HS-5 (cell line): ENCODE measurements around the gene TDRD6.

Source experiments
- DNase-seq: peaks from one replicate; pipeline ENCODE4 v3.0.0-alpha.2; 2012; ENCODE audit warnings: low read depth

The TDRD6 gene

DNA sequence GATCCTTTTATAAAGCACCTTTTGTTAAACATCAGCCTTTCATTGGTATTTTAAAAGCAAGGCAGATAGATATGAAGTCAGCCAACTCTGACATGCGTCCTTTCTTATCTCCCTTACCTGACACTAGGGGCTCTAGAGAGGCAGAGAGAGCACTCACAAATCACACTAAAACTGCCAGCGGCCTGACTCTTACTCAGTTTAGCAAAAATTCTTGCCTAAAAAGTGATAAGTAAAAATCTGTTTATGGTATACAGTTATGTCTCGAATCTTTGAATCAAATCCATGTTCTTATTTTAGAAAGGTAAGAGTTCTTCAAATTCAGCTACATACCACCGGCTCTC, 10.4 kb upstream of the TDRD6 start:
- no peak for DNase-seq

DNA sequence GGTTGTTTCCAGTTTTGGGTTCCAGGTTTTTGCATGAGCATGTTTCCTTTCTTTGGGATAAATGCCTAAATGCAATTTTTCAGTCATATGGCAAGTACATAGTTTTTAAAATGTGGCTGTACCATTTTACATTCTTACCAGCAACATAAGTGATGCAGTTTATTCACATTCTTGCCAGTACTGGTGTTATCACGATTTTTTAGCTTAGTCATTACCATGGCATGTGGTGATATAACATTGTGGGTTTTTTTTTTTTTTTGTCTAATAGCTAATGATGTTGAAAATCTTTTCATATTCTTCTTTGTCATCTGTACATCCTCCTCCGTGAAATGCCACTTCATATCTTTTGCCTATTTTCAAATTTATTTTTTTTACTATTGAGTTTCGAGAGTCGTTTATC, 2.9 kb upstream of the TDRD6 start:
- peak; percentile 47 for DNase-seq

DNA sequence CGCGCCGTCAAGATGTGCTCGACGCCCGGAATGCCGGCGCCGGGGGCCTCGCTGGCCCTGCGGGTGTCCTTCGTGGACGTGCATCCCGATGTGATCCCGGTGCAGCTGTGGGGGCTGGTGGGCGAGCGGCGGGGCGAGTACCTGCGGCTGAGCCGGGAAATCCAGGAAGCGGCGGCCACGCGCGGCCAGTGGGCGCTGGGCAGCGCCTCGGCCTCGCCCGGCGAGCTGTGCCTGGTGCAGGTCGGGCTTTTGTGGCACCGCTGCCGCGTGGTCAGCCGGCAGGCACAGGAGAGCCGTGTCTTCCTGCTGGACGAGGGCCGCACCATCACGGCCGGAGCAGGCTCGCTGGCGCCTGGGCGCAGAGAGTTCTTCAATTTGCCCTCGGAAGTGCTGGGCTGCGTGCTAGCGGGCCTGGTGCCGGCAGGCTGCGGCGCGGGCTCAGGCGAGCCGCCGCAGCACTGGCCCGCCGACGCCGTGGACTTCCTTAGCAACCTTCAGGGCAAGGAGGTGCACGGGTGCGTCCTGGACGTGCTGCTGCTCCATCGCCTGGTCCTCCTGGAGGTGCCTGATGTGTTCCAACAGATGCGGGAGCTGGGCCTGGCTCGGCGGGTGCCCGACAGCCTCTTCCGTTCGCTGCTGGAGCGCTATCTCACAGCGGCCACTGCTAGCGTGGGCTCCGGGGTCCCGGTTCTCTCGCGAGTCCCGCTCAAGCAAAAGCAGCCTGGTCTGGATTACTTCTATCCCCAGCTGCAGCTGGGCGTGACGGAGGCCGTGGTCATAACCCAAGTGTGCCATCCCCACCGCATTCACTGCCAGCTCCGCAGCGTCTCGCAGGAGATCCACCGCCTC, 656 bp downstream of the TDRD6 start:
- DNase-seq: no peak

DNA sequence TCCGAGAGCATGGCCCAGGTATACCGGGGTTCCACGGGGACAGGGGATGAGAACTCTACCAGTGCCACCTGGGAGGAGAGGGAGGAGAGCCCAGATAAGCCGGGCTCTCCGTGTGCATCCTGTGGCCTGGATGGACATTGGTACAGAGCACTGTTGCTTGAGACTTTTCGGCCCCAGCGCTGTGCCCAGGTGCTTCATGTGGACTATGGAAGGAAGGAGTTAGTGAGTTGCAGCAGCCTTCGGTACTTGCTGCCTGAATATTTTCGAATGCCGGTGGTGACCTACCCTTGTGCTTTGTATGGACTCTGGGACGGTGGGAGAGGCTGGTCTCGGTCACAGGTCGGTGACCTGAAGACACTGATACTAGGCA, 1.3 kb downstream of the TDRD6 start:
- no peak for DNase-seq

DNA sequence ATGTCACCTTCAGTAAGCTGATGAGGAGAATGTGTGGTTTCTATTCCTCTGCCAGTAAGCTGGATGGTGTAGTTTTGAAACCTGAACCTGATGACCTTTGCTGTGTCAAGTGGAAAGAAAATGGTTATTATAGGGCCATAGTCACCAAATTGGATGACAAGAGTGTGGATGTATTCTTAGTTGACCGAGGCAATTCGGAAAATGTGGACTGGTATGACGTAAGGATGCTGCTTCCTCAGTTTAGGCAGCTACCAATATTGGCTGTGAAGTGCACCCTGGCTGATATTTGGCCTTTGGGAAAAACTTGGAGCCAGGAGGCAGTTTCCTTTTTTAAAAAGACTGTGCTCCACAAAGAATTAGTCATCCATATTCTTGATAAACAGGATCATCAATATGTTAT, 2.0 kb downstream of the TDRD6 start:
- no peak for DNase-seq

DNA sequence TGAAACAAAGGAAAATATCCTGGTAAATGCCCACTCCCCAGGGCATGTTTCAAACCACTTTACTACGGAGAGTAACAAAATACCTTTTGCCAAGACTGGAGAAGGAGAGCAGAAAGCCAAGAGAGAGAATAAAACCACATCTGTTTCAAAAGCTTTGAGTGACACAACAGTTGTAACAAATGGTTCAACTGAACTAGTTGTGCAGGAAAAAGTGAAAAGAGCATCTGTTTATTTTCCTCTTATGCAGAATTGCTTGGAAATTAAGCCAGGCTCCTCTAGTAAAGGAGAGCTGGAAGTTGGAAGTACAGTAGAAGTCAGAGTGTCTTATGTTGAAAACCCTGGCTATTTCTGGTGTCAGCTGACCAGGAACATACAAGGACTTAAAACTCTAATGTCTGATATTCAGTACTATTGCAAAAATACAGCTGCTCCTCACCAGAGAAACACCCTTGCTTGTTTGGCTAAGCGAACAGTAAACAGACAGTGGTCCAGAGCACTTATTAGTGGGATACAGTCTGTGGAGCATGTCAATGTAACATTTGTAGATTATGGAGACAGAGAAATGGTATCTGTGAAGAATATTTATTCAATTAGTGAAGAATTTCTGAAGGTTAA, 2.6 kb downstream of the TDRD6 start:
- no peak for DNase-seq

DNA sequence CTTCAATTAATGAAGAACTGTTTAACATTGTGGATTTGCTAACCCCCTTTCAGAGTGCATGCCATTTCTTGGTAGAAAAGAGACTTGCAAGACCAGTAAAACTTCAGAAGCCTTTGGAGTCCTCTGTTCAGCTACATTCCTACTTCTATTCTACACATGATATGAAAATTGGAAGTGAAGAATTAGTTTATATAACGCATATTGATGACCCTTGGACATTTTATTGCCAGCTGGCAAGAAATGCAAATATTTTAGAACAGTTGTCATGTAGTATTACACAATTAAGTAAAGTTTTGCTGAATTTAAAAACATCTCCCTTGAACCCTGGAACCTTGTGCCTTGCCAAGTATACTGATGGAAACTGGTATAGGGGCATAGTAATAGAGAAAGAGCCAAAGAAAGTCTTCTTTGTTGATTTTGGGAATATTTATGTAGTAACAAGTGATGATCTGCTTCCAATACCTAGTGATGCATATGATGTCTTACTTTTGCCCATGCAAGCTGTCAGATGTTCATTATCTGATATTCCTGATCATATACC, 3.3 kb downstream of the TDRD6 start:
- DNase-seq: no peak

DNA sequence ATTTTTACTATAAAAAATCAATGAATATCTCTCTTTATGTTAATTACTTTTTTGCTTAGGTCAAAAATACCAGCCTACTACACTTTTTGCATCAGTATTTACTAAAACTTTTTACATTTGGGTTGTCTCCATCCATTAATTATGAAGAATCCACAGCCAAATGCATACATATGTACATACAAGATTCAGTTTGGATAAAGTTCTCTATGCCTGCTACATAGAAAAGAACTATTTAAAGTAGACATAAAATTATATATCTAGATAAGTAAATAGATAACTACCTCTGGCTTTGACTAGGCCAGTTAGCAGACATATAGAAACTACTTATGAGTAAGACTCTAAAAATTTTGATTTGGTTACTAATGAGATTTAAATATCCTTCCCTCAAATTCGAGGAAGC, 12.3 kb downstream of the TDRD6 start:
- no peak for DNase-seq

DNA sequence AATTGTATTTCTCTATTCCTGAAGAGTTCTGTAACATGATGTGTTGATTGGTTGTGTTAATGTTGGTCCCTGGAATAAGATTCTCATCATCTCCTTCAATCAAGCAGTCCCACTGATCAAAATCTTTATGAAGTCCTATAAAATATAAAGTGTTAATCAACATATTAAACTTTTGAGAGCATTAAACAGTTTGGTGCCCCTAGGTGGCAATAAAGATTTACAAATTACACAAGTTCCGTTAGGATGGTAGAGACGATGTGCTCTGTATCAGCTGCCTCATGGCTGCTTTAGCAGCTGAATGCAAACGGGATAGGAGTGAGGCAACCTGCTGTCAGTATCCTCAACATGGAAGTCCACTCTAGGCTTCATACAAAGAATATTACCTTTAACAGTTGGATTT, 16.9 kb downstream of the TDRD6 start:
- DNase-seq: no peak

DNA sequence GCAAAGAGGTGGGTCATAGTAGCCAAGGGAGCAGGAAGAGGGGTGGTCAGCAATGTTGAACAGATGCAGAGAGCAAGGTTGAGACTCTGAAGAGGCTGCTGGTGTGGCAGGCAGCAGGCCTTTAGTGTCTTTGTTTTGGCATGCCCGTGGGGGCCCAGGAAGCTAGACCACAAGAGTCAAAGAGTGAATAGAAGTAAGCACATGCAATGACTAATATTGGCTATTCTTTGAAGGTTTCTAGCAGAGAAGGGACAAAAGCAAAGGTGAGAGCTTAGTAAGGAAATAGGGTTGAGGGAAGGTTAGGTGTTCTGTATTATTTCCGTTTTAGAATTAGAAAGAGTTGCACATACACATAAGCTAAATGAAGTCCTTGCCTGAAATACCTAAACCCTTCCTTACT, 18.8 kb downstream of the TDRD6 start:
- no peak for DNase-seq

DNA sequence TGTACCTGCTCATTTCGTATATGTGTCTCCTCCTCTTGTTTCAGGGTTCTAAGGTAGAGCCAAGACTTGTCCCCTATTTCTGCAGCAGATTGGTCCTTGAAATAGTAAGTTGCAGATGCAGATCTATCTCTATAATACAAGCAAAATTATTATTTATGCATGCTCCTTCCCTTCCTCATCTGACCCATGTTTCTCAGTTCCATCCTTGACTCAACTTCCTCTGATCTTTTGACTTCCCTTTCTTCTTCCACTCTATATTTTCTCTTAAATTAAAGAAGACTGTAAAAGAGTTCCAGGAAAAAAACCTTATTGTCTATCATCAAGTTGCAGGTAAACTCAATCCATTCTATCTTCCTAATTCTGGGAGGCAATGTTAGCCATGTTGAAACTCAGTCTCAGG, 23.8 kb downstream of the TDRD6 start:
- DNase-seq: no peak

DNA sequence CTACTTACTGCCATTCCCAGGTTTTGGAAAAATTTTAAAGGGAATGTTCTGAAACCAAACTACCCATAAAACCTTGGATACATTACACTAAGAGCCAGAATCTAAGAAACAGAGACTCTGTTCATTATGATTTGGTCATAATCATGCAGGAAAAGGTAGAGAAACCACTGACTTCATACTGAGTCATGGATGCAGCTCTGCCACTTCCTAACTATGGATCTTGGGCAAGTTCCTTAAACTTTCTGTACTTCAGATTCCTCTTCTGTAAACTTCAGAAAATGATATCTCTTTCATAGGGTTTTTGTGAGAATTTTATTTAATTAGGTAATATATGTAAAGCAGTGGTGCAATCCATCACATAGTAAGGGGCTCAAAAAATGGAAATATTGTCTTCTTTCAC, 27.5 kb downstream of the TDRD6 start:
- DNase-seq: no peak

DNA sequence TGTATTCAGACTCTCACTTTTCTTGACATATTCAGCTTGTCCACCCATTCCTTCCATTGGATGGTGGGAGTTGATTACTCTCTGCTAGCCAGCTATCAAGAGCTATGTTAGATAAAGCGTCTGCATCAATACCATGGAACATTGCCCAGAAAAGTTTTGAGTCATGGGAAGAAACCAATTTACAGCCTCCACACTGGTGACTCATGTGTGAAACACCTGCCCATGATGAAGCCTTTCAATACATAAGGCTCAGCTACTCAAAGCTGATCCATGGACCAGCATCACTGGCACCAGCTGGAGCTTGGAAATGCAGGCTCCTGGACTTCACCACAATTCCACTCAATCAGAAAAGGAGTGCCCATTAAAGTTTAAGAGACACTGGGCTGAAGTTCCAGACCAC, 31.4 kb downstream of the TDRD6 start:
- peak; percentile 86 for DNase-seq

DNA sequence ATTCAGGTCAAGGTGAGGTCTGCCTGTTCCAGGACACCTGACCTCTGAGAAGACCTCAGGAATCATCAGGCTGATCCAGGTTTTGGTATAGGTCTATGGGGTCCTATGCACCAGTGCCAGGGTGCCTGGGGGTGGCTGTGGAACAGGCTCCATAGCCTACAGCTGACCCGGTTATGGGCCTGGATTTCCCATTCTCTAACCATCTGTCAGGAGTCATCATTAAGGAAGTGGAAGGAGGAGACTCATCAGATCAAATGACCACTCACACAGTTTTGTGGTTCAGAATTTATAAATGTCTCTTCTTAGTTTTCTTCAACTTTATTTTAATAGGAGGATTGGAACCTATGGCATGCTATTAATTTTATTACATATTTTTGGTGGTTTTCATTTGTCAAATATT, 32.7 kb downstream of the TDRD6 start:
- no peak for DNase-seq

DNA sequence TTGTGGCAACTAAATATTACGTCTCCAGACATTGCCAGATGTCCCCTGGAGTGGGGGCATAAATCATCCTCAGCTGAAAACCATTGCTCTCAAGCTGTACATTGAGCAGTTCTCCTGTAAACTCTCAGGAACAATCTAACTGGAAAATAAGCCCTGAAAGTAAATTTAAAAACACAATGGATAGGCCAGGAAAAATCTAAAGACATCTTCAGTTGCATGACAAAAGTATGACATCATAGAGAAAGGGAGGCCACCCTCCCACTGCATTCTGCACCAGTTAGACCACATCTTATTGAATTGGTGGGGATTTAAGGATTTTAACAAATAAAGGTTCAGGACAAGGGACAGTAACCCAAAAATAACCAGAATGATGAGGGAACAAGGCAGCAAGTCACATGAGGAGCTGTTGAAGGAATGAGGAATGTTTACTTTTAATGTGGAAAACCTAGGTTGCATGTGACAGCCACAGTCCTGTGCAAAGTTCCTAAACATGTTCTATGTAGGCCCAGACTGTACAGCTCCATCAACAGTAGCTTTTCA, 42.2 kb downstream of the TDRD6 start:
- no peak for DNase-seq

DNA sequence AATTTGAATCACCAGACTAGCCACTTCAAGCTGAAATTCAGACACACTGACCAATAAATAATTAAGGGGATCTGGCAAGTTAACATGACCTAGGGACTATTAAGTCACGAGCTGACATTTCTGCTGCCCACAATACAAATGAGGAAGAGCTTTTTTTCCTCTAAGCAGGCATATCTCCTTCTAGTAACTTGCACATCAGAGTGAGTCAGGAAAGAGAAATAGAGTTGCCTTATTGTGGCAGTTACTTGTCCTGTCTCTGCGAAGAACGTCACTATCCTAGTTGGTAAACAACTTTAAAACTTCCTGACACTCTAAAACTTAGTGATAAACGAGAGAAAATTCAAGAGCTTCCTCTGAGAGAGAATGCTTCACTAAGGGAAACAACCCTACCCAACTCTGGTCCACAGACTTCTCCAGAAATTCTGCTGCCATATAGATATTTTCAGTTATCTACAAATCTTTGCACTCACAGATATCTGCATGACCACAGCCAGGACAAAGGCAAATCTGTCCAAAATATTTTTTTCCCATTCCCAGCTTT, 43.3 kb downstream of the TDRD6 start:
- DNase-seq: no peak

DNA sequence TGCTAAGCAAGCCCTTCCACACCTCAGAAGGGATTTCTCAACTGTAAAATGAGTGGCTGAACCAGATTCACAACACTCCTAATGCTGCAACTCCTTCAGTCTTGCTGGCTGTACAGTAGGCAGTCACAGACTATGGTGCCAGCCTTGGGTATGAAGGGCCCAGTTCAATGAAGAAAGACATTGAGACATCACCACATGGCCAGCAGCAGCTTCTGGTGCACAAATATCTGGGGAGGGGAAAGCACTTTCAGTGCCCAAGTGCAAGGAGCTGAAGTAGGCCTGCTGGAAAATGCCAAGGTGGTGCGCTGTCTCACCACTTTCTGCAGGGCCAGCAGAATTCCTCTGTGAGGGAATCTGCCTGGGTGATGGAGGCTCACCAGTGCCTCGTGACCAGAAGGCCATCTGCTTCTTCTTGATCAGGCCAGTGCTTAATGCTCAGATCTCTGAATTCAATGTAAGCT, 45.7 kb downstream of the TDRD6 start:
- DNase-seq: no peak

DNA sequence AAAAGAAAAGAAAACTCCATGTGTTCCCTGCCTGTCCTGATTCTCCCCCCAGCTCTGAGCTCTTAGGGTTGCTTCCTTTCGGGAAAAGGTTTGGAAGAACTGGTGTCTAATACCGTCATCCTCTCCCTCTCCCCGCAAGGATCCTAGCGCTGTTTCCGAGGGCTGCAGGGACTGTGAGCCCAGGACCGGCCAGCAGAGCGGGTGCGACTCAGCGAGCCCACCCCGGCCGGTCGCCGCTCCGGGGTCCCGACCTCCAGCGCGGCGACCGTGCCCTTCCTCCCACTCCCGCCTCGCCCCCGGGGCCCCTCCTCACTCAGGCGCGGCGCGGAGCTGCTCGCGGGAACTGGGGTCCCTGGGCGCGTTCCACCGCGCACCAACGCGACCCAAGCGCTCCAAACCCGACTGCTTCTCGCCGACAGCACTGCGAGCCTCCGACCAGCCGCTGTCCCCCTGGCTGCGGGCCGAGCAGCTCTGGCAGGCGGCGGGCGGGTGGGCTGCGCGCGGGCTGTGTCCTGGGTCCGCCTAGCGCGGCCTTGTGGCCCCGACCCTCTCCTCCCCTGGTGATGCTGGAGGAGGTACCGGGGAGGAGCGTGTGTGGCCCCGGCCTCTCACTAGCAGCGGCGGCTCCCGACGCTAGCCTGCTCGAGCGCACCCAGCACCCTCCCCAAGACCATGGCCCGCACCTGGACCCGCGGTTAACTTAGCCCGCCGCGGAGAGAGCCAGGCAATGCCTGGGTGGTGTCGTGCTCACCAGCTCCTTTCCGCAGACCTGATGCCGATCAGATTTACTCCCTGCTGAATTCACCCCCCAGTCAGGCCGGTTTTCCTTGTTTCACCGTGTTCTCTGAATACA, 47.4 kb downstream of the TDRD6 start, which contains the start of gene PLA2G7:
Gene PLA2G7 (minus strand): TSS at position 509 of the 853 bp plus-strand sequence. CDS start 12,484 bp downstream, outside the sequence.
- no peak for DNase-seq

DNA sequence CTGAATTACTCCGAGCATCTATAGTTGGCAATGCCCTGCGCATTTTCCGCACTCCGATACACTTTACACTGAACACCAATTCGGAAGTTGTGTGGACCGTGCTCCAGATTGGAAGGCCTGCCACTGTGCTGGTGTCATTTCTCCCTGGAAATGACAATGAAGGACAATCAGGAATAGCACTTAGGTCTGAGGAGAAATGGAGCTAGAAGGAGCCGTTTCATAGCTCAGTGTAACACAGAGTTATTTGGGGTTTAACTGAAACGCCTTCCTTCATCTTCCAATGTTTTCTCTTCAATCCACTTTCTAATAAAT, 48.0 kb downstream of the TDRD6 start:
- no peak for DNase-seq

DNA sequence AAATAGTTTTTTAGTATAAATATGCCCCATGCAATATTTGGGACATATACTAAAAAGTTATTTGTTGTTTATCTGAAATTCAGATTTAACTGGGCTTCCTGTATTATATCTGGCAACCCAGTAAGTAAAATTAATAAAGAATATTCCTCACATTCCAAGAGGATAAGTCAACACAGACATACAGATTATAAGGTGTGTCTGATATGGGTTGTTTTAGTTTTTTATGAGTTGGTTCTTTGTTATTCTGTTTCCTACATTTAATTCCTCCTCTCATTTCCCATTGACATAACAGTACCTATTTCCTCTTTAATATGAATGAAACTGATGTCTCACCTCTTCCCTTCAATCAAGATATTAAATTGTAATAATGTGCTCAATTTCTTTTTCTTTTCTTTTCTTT, 49.2 kb downstream of the TDRD6 start:
- no peak for DNase-seq

DNA sequence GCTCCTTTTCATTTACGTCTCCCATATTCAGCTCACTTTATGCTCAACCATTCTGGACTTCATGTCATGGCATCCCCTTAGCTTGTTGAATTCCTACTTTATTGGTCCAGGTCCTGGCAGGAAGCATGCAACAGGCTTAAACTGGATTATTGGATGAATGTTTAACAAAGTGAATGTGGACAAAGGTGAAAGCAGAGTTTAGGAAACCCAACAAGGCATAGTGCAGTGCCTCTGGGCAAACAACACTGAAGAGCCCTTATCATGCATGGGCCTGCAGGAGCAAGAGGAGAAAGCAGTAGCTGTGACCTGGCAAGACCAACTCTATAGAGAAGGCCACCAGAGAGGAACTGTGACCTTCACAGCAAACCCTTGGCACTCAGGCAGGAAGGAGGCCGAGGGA, 53.8 kb downstream of the TDRD6 start:
- no peak for DNase-seq

DNA sequence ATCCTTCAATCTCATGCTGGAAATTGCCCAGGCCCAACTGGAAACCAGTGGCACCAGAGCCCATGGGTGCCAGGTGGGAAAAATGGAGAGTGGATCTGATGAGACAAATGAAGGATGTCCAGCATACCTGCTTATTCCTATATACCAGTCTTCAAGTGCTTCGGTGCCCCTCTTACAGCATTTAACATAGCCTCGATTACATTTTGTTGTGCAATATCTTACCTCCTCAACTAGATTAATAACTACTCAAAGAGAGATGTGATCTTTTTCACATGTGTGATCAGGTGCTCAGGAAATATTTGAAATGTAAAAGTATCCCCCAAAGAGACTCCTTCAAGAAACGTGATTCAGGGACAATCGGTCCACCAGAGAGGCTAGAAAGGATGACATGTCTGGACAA, 54.2 kb downstream of the TDRD6 start:
- no peak for DNase-seq
